Astrocyte of the spinal cord (primary cell): ENCODE data around the gene SEMA6D.

Experiments used
- DNase-seq: peaks from one replicate; pipeline ENCODE4 v3.0.0; 2011; ENCODE audit warnings: low read depth, low spot score
- H3K4me3 ChIP-seq: 2 replicates; pipeline ENCODE4 v1.5.1; 2011; ENCODE audit warnings: low read depth, mild to moderate bottlenecking, low read length, moderate library complexity
- CTCF ChIP-seq: IDR thresholded peaks from 2 replicates; pipeline ENCODE4 v1.5.1; 2012; ENCODE audit warnings: low read depth, mild to moderate bottlenecking, low read length, inconsistent platforms
- in situ Hi-C: cut with HindIII; loops from 2 replicates; pipeline ENCODE4 v1.10.0; 2017; ENCODE audit warnings: low sequenced_read_pairs

The SEMA6D gene

GRCh38 chr15:47678040-47678439 lies 39.3 kb upstream of the SEMA6D start:
- TF ChIP-seq CTCF: no peak
- in situ Hi-C loops: no loop called here
- no peak for DNase-seq
- H3K4me3 ChIP-seq: no peak overlapping the region

GRCh38 chr15:47682661-47683060 lies 34.6 kb upstream of the SEMA6D start:
- H3K4me3 ChIP-seq: no peak overlapping the region
- in situ Hi-C loops: no loop called here
- TF ChIP-seq CTCF: no peak
- DNase-seq: no peak

- no peak for DNase-seq
- H3K4me3 ChIP-seq: no peak overlapping the region
- TF ChIP-seq CTCF: no peak
- in situ Hi-C loops: no loop called here
Measured at GRCh38 chr15:47685141-47685870, 32.0 kb upstream of the SEMA6D start.

GRCh38 chr15:47688573-47689086 lies 28.7 kb upstream of the SEMA6D start:
- DNase-seq: peak; percentile 32
- H3K4me3 ChIP-seq: no peak overlapping the region
- no peak for TF ChIP-seq CTCF
- in situ Hi-C loops: no loop called here

- in situ Hi-C loops: no loop called here
Measured at GRCh38 chr15:47689660-47690059, 27.6 kb upstream of the SEMA6D start.

GRCh38 chr15:47691882-47692281 lies 25.4 kb upstream of the SEMA6D start:
- no peak overlapping the region for H3K4me3 ChIP-seq
- in situ Hi-C loops: no loop called here
- TF ChIP-seq CTCF: no peak
- DNase-seq: no peak

More at GRCh38 chr15:47689660-47690059, 27.6 kb upstream of the SEMA6D start:
- no peak for TF ChIP-seq CTCF
- no peak overlapping the region for H3K4me3 ChIP-seq
- no peak for DNase-seq
